Jurkat, Clone E6-1 (cell line): ENCODE data around the gene ZNF628.
"Not testable (repeated sequence)": the region's sequence is repeated elsewhere in the genome, so short reads cannot be mapped to it uniquely, and the experiment has no call there.

Experiments
- DNase-seq: peaks from one replicate; pipeline ENCODE4 v3.0.0-alpha.2; 2011; ENCODE audit warnings: low read depth, low spot score
- H3K4me3 ChIP-seq: 2 replicates; pipeline ENCODE4 v1.5.1; 2011; ENCODE audit warnings: mild to moderate bottlenecking, low read length, control low read depth, moderate library complexity

ZNF628 gene

GRCh38 chr19:55491546-55492360, 15.3 kb downstream of the ZNF628 start:
- no peak for DNase-seq
- no peak overlapping the region for H3K4me3 ChIP-seq

DNA sequence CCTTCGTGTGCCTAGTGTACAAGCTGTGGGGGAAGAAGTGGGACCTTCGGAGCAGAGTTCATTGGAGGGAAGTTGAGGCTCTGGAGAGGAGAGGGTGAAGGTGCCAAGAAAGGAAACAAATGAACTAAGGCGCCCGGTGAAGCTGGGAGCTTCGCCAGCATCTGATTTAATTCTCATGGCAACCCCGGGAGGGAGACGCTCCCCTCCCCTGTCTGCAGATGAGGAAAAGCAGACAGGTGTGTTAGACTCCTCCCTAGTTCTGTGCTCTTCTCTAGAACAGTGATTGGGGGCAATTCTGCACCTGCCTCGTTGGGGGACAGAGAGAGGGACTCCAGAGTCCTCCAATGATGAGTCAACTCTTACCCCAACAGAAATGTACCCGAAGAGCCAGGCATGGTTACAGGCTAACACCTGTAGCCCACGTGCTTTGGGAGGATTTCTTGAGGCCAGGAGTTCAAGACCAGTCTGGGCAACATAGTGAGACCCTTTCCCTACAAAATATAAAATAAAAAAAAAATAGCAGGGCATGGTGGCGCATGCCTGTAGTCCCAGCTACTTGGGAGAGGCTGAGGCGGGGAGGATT, 16.0 kb downstream of the ZNF628 start:
- no peak overlapping the region for H3K4me3 ChIP-seq
- no peak for DNase-seq

DNA sequence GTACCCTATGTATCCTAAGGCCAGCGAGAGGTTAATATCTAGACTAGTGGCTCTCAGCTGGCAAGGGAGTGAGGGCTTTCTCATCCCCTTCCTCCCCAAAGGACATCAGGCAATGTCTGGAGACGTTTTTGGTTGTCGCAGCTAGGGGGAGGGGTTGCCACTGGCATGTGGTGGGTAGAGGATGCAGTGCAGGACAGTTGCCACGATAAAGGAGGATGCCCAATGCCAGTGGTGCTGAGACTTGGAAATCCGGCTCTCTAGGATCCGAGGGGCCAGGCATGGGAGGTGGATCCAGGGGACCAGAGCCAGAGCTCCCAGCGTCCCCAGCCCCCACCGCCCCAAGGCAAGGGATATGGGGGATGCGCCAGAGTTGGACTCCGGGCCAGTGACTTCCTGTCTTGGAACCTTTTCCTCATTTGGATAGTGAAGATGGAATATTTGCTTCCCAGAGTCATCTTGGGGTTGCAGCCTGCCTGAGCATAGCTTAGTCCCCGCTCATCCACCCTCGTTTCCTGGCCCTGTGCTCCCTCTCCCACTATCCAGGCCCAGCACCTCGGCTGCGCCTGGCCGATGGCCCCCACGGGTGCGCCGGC, 16.7 kb downstream of the ZNF628 start:
- DNase-seq: no peak

DNA sequence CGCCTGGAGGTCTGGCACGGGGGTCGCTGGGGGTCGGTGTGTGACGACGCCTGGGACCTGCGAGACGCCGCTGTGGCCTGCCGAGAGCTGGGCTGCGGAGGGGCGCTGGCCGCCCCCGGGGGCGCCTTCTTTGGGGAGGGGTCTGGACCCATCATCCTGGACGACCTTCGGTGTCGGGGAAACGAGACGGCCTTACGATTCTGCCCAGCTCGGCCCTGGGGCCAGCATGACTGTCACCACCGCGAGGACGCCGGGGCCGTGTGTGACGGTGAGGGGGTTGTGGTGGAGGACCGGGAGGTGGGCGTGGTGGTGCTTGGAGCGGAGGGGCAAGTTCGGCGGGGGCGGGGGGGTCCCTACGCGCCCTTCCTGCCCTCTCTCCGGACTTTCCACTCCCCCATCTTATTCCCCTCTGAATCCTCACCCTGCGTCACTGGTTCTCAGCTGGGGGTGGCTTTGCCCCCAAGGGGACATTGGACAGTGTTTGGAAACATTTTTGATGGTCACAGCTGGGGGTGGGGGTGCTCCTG, 17.3 kb downstream of the ZNF628 start:
- H3K4me3 ChIP-seq: no peak overlapping the region
- no peak for DNase-seq

More for the DNA sequence above, 16.7 kb downstream of the ZNF628 start:
- no peak overlapping the region for H3K4me3 ChIP-seq

DNA sequence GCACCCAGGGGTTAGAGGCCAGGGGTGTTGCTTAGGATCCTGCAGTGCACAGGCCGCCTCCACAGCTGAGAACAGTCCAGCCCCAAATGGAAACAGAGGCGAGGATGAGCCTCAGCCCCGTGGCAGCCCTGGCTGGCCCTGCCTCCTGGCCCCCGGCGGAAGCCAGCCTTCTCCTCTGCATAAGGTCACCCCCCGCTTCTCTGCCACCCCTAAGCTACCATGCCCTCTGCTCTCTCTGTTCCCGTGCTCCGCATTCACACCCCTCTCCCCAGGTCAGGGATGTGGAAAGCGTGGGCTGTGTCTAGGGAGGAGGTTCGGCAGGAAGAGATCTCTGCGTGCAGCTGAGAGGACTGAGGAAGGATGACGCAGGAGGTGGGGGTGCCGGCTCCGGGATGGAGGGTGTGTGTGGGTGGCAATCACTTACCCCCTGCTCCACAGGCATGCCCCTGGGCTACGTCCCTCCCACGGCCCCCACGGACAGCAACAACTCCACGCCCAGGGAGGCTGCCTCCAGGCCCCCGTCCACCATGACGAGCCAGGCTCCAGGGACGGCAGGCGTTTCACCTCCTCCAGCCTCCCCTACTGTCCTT, 17.9 kb downstream of the ZNF628 start:
- no peak for DNase-seq
- no peak overlapping the region for H3K4me3 ChIP-seq

- DNase-seq: no peak
- H3K4me3 ChIP-seq: no peak overlapping the region
Observed at GRCh38 chr19:55495646-55496349, 19.4 kb downstream of the ZNF628 start.

- not testable (repeated sequence) for H3K4me3 ChIP-seq, DNase-seq
Observed at GRCh38 chr19:55496820-55497219, 20.4 kb downstream of the ZNF628 start.

GRCh38 chr19:55497763-55498162, 21.3 kb downstream of the ZNF628 start:
- DNase-seq: no peak
- H3K4me3 ChIP-seq: no peak overlapping the region

DNA sequence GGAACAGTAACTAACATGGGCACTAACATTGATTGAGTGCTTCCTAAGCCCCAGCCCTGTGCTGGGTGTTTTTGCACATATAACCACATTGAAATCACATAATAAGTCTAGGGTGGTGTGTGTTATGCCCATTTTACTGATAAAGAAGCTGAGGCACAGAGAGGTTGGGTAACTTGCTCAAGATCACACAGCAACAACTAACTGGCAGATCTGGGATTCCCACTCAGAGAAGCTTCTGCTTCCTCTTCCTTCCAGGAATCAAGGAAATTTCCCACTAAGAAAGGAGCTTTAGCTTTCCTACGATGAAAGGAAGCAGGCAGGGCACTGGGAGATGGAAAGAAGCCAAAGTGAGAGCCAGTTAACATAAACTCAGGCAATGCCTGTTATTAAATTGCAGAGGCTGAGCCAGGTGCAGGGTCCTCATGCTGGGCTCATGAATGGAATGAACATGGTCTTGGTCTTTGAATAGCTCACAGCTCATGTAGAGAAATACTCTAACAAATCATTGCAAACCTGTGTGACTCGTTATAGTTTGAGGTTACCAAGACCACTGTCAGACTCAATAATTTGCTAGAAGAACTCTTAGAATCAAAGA, 21.9 kb downstream of the ZNF628 start:
- no peak overlapping the region for H3K4me3 ChIP-seq
- DNase-seq: no peak

DNA sequence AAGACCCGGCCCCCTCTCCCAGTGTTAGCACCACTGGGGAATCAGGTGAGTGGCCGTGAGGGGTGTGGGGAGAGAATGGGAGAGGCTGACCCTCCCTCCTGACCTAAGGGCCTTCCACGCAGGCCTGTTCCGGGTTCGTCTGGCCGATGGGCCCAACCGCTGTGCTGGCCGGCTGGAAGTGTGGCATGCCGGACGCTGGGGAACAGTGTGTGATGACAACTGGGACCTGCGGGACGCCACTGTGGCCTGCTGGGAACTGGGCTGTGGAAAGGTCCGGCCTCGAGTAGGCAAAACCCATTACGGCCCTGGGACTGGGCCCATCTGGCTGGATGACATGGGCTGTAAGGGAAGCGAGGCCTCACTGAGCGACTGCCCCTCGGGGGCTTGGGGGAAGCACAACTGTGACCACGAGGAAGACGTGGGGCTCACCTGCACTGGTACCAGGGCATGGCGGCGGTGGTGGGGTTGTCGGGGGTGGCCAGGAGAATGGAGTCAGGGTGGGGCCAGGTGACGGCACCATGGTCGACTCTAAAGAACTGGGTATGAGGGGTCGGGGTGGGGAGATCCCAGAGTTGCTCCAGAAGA, 24.0 kb downstream of the ZNF628 start:
- no peak for DNase-seq
- no peak overlapping the region for H3K4me3 ChIP-seq

DNA sequence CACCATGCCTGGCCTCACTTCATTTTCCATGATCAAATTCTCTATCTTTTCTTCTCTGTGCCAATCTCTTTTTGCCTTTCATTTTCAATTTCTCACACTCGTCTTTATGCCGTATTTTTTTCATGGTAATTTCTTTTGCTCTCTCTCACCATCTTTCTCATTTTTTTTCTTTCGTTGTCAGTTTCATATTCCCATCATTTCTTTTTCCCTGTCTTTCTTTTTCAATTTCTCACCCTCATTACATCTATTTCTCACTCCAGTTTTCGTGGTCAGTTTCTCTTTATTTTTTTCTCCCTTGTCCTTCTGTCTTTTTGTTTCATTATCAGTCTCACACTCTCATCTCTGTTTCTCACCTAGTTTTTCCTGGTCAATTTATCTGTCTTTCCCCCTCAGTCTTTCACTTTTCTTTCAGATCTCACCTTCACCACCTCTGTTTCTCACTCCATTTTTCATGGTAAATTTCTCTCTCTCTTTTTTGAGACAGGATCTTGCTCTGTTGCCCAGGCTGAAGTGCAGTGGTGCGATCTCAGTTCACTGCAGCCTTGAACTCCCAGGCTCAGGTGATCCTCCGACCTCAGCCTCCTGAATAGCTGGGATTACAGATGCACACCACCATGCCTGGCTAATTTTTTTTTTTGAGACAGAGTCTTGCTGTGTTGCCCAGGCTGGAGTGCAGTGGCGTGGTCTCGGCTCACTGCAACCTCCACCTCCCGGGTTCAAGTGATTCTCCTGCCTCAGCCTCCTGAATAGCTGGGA, 26.0 kb downstream of the ZNF628 start:
- no peak overlapping the region for H3K4me3 ChIP-seq
- DNase-seq: no peak

DNA sequence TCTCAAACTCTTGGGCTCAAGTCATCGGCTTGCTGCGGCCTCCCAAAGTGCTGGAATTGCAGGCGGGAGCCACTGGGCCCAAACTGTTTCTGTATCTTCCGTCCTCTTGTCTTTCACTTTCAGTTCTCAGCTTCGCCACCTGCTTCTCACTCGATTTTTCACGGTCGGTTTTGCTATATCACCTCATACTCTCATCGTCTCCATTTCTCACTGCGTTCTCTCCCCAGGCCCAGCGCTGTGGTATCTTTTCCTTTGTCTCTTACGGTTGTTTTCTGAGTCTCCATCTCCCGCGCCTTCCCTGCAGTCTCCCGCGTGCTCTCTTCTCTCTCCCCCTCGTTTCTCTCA, 26.7 kb downstream of the ZNF628 start:
- no peak for DNase-seq
- no peak overlapping the region for H3K4me3 ChIP-seq

DNA sequence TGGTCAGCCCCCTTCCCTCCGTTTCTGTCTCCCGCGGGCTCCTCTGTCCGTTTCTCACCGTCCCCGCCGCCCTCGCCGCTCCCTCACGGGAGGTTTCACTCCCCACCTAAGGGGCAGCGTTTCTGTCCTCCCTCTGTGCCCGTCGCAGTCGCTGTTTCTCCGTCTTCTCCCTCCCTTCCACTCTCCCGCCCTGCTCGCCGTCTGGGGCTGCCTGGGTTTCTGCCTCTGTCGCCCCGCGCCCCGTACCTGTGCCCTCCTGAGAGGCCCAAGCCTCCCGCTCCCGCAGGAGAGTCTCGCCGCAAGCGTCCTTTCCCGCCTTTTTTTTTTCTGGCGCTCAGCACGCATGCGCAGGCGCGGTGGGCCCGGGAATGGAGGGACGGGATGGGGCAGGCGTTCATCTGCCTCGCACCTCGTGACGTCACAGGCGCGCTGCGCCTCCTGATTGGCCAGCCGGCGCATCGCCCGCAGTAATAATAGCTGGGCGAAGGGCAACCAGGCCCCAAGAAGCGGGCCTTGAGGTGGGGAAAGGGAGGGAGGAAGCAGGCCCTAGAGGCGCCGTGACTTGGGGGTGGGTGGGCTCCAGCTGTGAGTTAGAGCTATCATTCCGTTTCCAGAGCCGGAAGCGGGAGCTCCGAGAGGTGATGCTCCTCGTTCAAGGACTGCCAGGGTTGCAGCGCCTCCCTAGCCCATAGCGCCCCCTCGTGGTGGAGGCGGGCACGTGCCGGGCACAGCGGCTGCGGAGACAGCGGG, 27.3 kb downstream of the ZNF628 start:
- peak overlapping the region; percentile 51 for H3K4me3 ChIP-seq

GRCh38 chr19:55504252-55504603, 27.8 kb downstream of the ZNF628 start:
- H3K4me3 ChIP-seq: peak overlapping the region; percentile 51
- no peak for DNase-seq

More for the DNA sequence above, 27.3 kb downstream of the ZNF628 start:
- peak; percentile 92 for DNase-seq

DNA sequence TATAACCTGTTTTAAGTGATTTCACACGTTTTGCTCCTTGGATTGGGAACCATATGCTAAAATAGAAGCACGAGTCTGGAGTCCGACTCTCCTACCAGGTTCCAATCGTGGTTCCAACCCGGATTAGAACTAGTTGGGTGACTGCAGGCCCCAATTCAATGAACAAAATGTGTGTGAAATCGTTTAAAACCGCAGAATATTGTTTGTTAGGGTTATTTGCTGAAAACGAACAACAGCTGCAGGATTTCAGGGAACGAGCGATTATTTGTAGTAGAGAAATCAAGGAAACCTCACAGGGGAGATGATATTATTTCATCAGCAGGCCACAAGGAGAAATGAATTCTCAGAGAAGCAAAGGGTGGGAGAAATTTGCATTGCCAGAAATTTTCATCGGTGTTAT, 28.6 kb downstream of the ZNF628 start:
- no peak overlapping the region for H3K4me3 ChIP-seq
- no peak for DNase-seq

DNA sequence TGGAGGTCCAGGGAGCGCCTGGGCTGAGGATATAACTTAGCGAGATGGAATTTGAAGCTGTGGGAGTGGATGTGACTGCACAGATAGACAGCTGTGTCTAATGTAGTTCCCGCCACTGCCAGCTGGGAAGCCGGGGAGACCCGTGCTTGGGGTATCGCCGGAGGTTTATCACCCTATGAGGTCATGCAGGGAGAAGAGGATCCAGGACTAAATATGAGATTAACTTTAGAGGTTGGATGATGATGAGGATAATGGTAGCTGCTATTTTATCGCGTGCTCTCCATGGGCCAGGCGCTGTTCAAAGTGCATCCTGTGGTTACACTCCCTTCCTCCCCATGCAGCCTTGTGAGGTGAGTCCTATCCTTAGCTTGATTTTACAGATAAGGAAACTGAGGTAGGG, 31.7 kb downstream of the ZNF628 start:
- DNase-seq: no peak
- no peak overlapping the region for H3K4me3 ChIP-seq

- H3K4me3 ChIP-seq: peak overlapping the region; percentile 27
- DNase-seq: peak; percentile 81
Observed at GRCh38 chr19:55516878-55517620, 40.6 kb downstream of the ZNF628 start.
